ENCODE results near the gene BAIAP2.

BAIAP2 gene

GRCh38 chr17:81123052-81124048 lies 88.4 kb downstream of the BAIAP2 start:
- TF ChIP-seq, protein P1, sequence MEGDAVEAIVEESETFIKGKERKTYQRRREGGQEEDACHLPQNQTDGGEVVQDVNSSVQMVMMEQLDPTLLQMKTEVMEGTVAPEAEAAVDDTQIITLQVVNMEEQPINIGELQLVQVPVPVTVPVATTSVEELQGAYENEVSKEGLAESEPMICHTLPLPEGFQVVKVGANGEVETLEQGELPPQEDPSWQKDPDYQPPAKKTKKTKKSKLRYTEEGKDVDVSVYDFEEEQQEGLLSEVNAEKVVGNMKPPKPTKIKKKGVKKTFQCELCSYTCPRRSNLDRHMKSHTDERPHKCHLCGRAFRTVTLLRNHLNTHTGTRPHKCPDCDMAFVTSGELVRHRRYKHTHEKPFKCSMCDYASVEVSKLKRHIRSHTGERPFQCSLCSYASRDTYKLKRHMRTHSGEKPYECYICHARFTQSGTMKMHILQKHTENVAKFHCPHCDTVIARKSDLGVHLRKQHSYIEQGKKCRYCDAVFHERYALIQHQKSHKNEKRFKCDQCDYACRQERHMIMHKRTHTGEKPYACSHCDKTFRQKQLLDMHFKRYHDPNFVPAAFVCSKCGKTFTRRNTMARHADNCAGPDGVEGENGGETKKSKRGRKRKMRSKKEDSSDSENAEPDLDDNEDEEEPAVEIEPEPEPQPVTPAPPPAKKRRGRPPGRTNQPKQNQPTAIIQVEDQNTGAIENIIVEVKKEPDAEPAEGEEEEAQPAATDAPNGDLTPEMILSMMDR (IDR thresholded peaks at IDR 0.05), result no peak
- H3K4me3 ChIP-seq (ENCODE audit: low read depth in 1 of 2, low read length in 1 of 2), result no peak overlapping the region
- H3K27me3 ChIP-seq, result peaks cover 9% of the 10 kb centered on the region

DNA sequence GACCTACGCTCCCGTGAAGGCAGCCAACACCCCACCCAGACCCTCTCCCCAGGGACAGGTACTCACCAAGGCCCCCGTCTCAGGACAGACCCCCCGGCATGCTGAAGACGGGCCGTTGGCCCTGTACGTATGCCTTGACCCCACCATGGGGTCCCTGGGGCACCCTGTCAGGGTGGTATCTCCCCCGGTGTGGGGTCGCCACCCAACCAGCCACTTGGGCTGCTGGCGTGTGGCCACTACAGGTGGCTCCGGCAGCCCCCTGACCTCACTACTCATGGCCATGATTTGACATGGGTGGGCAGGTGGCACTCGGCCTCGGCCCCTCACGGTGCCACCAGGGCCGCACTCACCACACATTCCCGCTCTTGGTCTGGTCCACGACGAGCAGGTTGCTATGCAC lies 89.4 kb downstream of the BAIAP2 start:
- H3K4me3 ChIP-seq (ENCODE audit: low read depth in 1 of 2, low read length in 1 of 2), result no peak overlapping the region
- peaks cover 100% of the 10 kb centered on the region for H3K36me3 ChIP-seq
- H3K4me1 ChIP-seq (ENCODE audit: control insufficient read depth in 1 of 2, insufficient read depth in 1 of 2, low read depth in 1 of 2, low read length in 1 of 2), result peaks cover 3 to 6% of the 10 kb centered on the region in 2 experiments
- TF ChIP-seq, protein P1 (IDR thresholded peaks at IDR 0.05), result no peak
- peaks cover 2% of the 10 kb centered on the region for H3K27me3 ChIP-seq
- no peaks in the 10 kb centered on the region for H3K9me3 ChIP-seq
- H3K27ac ChIP-seq, result no peak overlapping the region

More at GRCh38 chr17:81123052-81124048, 88.4 kb downstream of the BAIAP2 start:
- Histone ChIP-seq H3K9me3 (no peaks in the 10 kb centered on the region), H3K4me1 (ENCODE audit: control insufficient read depth in 1 of 2, insufficient read depth in 1 of 2, low read depth in 1 of 2, low read length in 1 of 2) (peaks cover 9 to 10% of the 10 kb centered on the region in 2 experiments), H3K36me3 (peaks cover 99% of the 10 kb centered on the region), H3K27ac (no peak overlapping the region)

GRCh38 chr17:81125573-81126081 lies 90.7 kb downstream of the BAIAP2 start:
- Histone ChIP-seq H3K9me3 (no peaks in the 10 kb centered on the region), H3K27ac (no peak overlapping the region), H3K4me3 (ENCODE audit: low read depth in 1 of 2, low read length in 1 of 2) (no peak overlapping the region), H3K4me1 (ENCODE audit: control insufficient read depth in 1 of 2, insufficient read depth in 1 of 2, low read depth in 1 of 2, low read length in 1 of 2) (no peaks in the 10 kb centered on the region), H3K36me3 (peaks cover 100% of the 10 kb centered on the region), H3K27me3 (no peaks in the 10 kb centered on the region)
- TF ChIP-seq, protein P1 (IDR thresholded peaks at IDR 0.05), result no peak

- peaks cover 100% of the 10 kb centered on the region for H3K36me3 ChIP-seq
- H3K4me3 ChIP-seq (ENCODE audit: low read depth in 1 of 2, low read length in 1 of 2), result no peak overlapping the region
- TF ChIP-seq, protein P1 (IDR thresholded peaks at IDR 0.05), result no peak
- H3K9me3 ChIP-seq, result no peaks in the 10 kb centered on the region
- H3K27me3 ChIP-seq, result no peaks in the 10 kb centered on the region
- H3K4me1 ChIP-seq (ENCODE audit: control insufficient read depth in 1 of 2, insufficient read depth in 1 of 2, low read depth in 1 of 2, low read length in 1 of 2), result no peaks in the 10 kb centered on the region
- H3K27ac ChIP-seq, result no peak overlapping the region
These were observed 91.6 kb downstream of the BAIAP2 start for GRCh38 chr17:81126281-81127132.

- H3K4me3 ChIP-seq (ENCODE audit: low read depth in 1 of 2, low read length in 1 of 2), result no peak overlapping the region
- TF ChIP-seq, protein P1 (IDR thresholded peaks at IDR 0.05), result no peak
- H3K4me1 ChIP-seq (ENCODE audit: control insufficient read depth in 1 of 2, insufficient read depth in 1 of 2, low read depth in 1 of 2, low read length in 1 of 2), result no peaks in the 10 kb centered on the region
- H3K27me3 ChIP-seq, result no peaks in the 10 kb centered on the region
- peaks cover 100% of the 10 kb centered on the region for H3K36me3 ChIP-seq
- H3K27ac ChIP-seq, result no peak overlapping the region
- H3K9me3 ChIP-seq, result no peaks in the 10 kb centered on the region
These were observed 92.1 kb downstream of the BAIAP2 start for GRCh38 chr17:81127133-81127455.
